Large intestine (tissue), 1 donor: ENCODE measurements around the gene IL4R. TPM values are rescaled to one million over a fixed set of nuclear protein-coding genes. Genes with fewer than 3 reads are reported as not detected.

ENCODE experiments used
- polyA plus RNA-seq: library from polyadenylated mRNA; unstranded; fragments of 120-200 nt; gene quantifications from one replicate; pipeline ENCODE4 v1.2.1, GENCODE V29; 2013

The IL4R gene
- polyA plus RNA-seq, 1 donor: 50.6 TPM

Other genes starting within 250 kb of the IL4R start
- not detected for gene C16orf82, start 247.0 kb upstream of the IL4R start, polyA plus RNA-seq
- gene KDM8, start 110.4 kb upstream of the IL4R start, polyA plus RNA-seq: 32.1 TPM
- gene NSMCE1, start 45.2 kb upstream of the IL4R start, polyA plus RNA-seq: 61.5 TPM
- 0.39 TPM for gene IL21R, start 88.2 kb downstream of the IL4R start, polyA plus RNA-seq
- 41.4 TPM for gene GTF3C1, start 235.9 kb downstream of the IL4R start, polyA plus RNA-seq
- 14.7 TPM for gene KATNIP, start 236.2 kb downstream of the IL4R start, polyA plus RNA-seq